ENCODE results near the gene CDRT4.

DNA sequence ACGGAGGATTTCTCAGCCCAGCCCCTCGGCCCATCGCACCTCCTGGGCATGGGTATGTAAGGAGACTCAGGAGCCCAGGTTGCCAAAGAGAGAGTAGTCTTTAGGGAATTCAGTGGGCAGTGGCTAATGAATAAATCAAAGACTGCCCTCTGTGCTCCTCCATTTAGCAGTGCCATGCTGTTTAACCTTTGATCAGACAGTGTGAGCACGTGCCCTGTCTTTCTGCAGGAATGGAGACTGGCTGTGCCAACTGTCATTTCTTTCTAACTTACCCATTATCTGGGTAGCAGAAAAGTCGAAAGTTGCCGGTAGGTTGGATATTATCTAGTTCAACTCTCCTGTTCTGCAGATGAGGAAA lies 62.4 kb downstream of the CDRT4 start:
- TF ChIP-seq GATA2 (IDR thresholded peaks at IDR 0.05; ENCODE audit: low read depth, low read length) (no peak), GATA3 (IDR thresholded peaks at IDR 0.05; ENCODE audit: low read depth, low read length) (no peak)

Data from SH-SY5Y (cell line).